K562 (cell line): ENCODE data around the gene ATP6V0E2.

Experiments
- DNMT1 ChIP-seq: fragments of 450-650 bp; IDR thresholded peaks from 2 replicates; pipeline ENCODE4 v1.6.1; 2016; ENCODE audit warnings: antibody characterized with exemption, mild to moderate bottlenecking
- EZH2 ChIP-seq: IDR thresholded peaks from 2 replicates; pipeline ENCODE4 v1.6.1; 2012; ENCODE audit warnings: low read depth, mild to moderate bottlenecking, inconsistent platforms, low read length, borderline replicate concordance
- HDAC2 ChIP-seq: fragments of 450-650 bp; IDR thresholded peaks from 2 replicates; pipeline ENCODE4 v1.6.1; 2016; ENCODE audit warnings: mild to moderate bottlenecking
- POLR2A ChIP-seq: fragments of 450-650 bp; conservative IDR thresholded peaks from 2 replicates; pipeline ENCODE4 v1.6.1; 2016
- POLR2B ChIP-seq: fragments of 450-650 bp; IDR thresholded peaks from 2 replicates; pipeline ENCODE4 v1.6.1; 2018; ENCODE audit warnings: low read depth; ENCODE audit not compliant: partially characterized antibody
- SAP30 ChIP-seq: fragments of 200-600 bp; sonication (generic); IDR thresholded peaks from 2 replicates; pipeline ENCODE4 v1.6.1; 2012; ENCODE audit warnings: borderline replicate concordance, low read depth, mild to moderate bottlenecking, moderate library complexity, low read length, control low read depth, inconsistent platforms; ENCODE audit not compliant: insufficient read depth, poor library complexity, severe bottlenecking
- SIN3A ChIP-seq, 2 experiments: fragments of 150-350 bp in 1 of 2; IDR thresholded peaks; 2 replicates each; pipeline ENCODE4 v1.6.1; 2011 to 2016; ENCODE audit warnings: borderline replicate concordance in 2 of 2, low read depth in 2 of 2, low read length in 2 of 2, mild to moderate bottlenecking in 2 of 2, moderate library complexity in 2 of 2; ENCODE audit not compliant: control insufficient read depth in 1 of 2
- SP1 ChIP-seq: sonication (generic); formaldehyde crosslinking; IDR thresholded peaks from 2 replicates; pipeline ENCODE4 v1.8.1; 2022; ENCODE audit warnings: mild to moderate bottlenecking, missing genetic modification reagents
- THRA ChIP-seq: fragments of 450-650 bp; IDR thresholded peaks from 2 replicates; pipeline ENCODE4 v1.6.1; 2017; ENCODE audit warnings: mild to moderate bottlenecking, moderate library complexity
- ZBTB49 ChIP-seq: sonication (generic); formaldehyde crosslinking; IDR thresholded peaks from 2 replicates; pipeline ENCODE4 v1.8.0; 2022; ENCODE audit warnings: missing genetic modification reagents, mild to moderate bottlenecking, borderline replicate concordance
- TF ChIP-seq, protein P1 (sequence below), 3 experiments: IDR thresholded peaks in 2 of 3; conservative IDR thresholded peaks in 1 of 3; 2 replicates each; pipeline ENCODE4 v1.5.1; 2011 to 2012; ENCODE audit warnings: low read length in 3 of 3, mild to moderate bottlenecking in 3 of 3, control low read depth in 2 of 3, improper control_type of control experiment in 1 of 3, inconsistent platforms in 1 of 3, low read depth in 1 of 3, mixed read lengths in 1 of 3, moderate library complexity in 1 of 3; ENCODE audit not compliant: insufficient read depth in 2 of 3
- TF ChIP-seq, protein P2 (sequence below): sonication (generic); formaldehyde crosslinking; IDR thresholded peaks from 2 replicates; pipeline ENCODE4 v1.9.0; 2022; ENCODE audit warnings: mild to moderate bottlenecking, missing genetic modification reagents

DNA sequence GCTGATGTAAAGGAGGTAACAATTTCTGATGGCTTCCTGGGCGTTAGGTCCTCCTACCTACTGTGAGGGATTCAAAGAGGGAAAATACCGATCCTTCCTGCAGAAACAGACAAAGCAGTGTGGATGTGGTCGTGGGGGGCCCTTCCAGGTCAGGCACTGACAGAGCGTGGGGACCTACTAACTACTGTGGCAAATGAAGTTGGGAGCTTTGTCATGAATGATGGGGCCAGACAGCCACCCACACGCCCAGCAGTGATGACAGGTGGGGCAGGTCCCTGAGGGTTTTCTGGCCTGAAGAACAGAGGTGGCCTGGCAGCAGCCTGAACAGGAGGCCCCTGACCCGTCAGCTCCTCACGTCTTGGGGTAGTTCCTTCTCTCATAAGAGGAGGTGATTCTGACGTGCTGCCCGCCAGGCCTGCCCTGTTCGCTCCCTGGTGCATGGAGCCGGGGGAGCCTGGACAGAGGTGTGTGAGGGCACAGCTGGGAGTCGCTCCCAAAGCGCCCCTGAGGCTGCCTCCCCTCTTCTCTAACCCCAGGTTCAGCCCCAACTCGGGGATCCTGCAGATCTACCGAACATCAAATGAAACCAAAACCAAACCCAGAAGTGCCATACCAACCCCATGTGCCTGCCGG lies 4.2 kb downstream of the ATP6V0E2 start:
- TF ChIP-seq, protein P1, sequence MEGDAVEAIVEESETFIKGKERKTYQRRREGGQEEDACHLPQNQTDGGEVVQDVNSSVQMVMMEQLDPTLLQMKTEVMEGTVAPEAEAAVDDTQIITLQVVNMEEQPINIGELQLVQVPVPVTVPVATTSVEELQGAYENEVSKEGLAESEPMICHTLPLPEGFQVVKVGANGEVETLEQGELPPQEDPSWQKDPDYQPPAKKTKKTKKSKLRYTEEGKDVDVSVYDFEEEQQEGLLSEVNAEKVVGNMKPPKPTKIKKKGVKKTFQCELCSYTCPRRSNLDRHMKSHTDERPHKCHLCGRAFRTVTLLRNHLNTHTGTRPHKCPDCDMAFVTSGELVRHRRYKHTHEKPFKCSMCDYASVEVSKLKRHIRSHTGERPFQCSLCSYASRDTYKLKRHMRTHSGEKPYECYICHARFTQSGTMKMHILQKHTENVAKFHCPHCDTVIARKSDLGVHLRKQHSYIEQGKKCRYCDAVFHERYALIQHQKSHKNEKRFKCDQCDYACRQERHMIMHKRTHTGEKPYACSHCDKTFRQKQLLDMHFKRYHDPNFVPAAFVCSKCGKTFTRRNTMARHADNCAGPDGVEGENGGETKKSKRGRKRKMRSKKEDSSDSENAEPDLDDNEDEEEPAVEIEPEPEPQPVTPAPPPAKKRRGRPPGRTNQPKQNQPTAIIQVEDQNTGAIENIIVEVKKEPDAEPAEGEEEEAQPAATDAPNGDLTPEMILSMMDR (IDR thresholded peaks at IDR 0.05 in 2 of 3, conservative IDR thresholded peaks at IDR 0.05 in 1 of 3; ENCODE audit: insufficient read depth in 2 of 3, low read depth in 1 of 3, low read length in 3 of 3) = no peak
- TF ChIP-seq, protein P2, sequence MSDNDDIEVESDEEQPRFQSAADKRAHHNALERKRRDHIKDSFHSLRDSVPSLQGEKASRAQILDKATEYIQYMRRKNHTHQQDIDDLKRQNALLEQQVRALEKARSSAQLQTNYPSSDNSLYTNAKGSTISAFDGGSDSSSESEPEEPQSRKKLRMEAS (CRISPR knock-in tag) = no peak
- no peak for TF ChIP-seq DNMT1
- TF ChIP-seq SAP30 = no peak
- TF ChIP-seq SP1 (CRISPR knock-in tag) = no peak
- no peak for TF ChIP-seq HDAC2
- no peak for TF ChIP-seq POLR2B
- no peak for TF ChIP-seq EZH2
- TF ChIP-seq THRA = no peak
- TF ChIP-seq SIN3A (IDR thresholded peaks at IDR 0.05; ENCODE audit: borderline replicate concordance in 2 of 2, control insufficient read depth in 1 of 2, low read depth in 2 of 2, low read length in 2 of 2) = no peak
- TF ChIP-seq ZBTB49 (CRISPR knock-in tag) = no peak
- TF ChIP-seq POLR2A = no peak
